Peyer's patch (tissue), 4 donors: ENCODE data around the gene SSNA1. TPM values are rescaled to one million over a fixed set of nuclear protein-coding genes. Genes with fewer than 3 reads are reported as not detected.

ENCODE experiments used
- DNase-seq, 3 donors: peaks; one replicate each; pipeline ENCODE4 v3.0.0-alpha.2; 2017 to 2019
- H3K27ac ChIP-seq, 4 donors: fragments of 200-600 bp; sonication (generic); one replicate each; pipeline ENCODE4 v1.5.1; 2016 to 2019
- H3K27me3 ChIP-seq, 2 donors: fragments of 200-600 bp; sonication (generic); one replicate each; pipeline ENCODE4 v1.5.1; 2019
- H3K36me3 ChIP-seq, 3 donors: fragments of 200-600 bp; sonication (generic); one replicate each; pipeline ENCODE4 v1.5.1; 2016 to 2019
- H3K4me1 ChIP-seq, 4 donors: fragments of 200-600 bp; sonication (generic); one replicate each; pipeline ENCODE4 v1.5.1; 2016 to 2019
- H3K4me3 ChIP-seq, 4 donors: fragments of 200-600 bp; sonication (generic); 1 replicate in 3 of 4; 2 replicates in 1 of 4; pipeline ENCODE4 v1.5.1; 2016 to 2019; ENCODE audit warnings: mild to moderate bottlenecking in 1 of 4
- H3K9me3 ChIP-seq, 4 donors: fragments of 200-600 bp; sonication (generic); one replicate each; pipeline ENCODE4 v1.5.1; 2016 to 2019; ENCODE audit warnings: mild to moderate bottlenecking in 1 of 4
- POLR2A ChIP-seq, 2 donors: fragments of 450-650 bp; IDR thresholded peaks; one replicate each; pipeline ENCODE4 v1.5.1; 2017; ENCODE audit warnings: antibody characterized with exemption in 2 of 2, mild to moderate bottlenecking in 2 of 2, moderate library complexity in 2 of 2
- total RNA-seq, 4 donors: library from RNA; depleted of rRNA; stranded (reverse); fragments of >200 nt; gene quantifications; one replicate each; pipeline ENCODE4 v1.1.0, GENCODE V29; 2016
- TF ChIP-seq, protein P1 (sequence below), 6 experiments: fragments of 450-650 bp in 4 of 6; fragments of 200-600 bp in 2 of 6; sonication (generic) in 1 of 6; IDR thresholded peaks; one replicate each; pipeline ENCODE4 v1.5.1; 2017 to 2019; ENCODE audit warnings: antibody characterized with exemption in 6 of 6, mild to moderate bottlenecking in 3 of 6, moderate library complexity in 1 of 6

SSNA1 gene
- total RNA-seq, 4 donors from 2014 or later, result 58.6 to 82.0 (median 71.6) TPM

DNA sequence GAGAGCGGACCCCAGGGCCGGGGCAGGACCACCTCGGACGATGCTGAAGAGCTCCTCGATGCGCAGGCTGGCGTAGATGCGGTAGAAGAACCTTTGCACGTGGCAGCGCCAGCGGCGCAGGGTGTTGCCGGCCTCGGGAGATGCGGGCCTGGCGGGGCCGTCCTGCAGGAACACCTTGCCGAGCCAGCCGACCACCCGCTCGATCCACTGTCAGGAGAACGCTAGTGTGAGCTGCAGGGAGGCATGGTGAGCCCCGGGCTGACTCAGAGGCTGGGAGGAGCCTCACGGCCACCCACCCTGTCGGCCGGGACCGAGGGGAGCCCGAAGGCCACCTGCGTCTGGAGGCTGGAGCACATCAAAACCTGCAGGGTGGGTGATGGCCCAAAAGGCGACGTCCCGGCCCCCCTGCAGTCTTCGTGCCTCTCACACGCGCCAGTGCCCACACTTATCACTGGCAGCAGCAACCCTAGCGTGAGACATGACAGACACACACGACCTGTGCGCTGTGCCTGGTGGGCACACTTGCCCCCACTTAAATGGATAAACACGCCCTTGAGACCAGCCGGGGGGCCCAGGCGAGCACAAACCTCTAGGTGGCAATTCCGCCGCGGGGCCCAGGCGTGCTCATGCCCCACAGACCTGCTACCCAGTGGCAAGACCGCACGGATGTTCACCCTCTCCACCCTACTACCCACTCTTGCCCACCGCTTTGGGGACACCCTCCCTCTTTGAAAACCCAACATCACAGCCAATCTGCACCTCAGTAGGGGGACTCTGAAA is 3.4 kb upstream of the SSNA1 start:
- Histone ChIP-seq H3K4me3 (no peak overlapping the region), H3K27me3 (no peaks in the 10 kb centered on the region), H3K36me3 (peaks cover 0 to 66% (median 0%) of the 10 kb centered on the region in 3 donors), H3K9me3 (no peaks in the 10 kb centered on the region), H3K4me1 (peaks cover 7 to 34% (median 25%) of the 10 kb centered on the region in 4 donors), H3K27ac (no peak overlapping the region)
- TF ChIP-seq POLR2A (IDR thresholded peaks at IDR 0.05), result no peak
- TF ChIP-seq, protein P1, sequence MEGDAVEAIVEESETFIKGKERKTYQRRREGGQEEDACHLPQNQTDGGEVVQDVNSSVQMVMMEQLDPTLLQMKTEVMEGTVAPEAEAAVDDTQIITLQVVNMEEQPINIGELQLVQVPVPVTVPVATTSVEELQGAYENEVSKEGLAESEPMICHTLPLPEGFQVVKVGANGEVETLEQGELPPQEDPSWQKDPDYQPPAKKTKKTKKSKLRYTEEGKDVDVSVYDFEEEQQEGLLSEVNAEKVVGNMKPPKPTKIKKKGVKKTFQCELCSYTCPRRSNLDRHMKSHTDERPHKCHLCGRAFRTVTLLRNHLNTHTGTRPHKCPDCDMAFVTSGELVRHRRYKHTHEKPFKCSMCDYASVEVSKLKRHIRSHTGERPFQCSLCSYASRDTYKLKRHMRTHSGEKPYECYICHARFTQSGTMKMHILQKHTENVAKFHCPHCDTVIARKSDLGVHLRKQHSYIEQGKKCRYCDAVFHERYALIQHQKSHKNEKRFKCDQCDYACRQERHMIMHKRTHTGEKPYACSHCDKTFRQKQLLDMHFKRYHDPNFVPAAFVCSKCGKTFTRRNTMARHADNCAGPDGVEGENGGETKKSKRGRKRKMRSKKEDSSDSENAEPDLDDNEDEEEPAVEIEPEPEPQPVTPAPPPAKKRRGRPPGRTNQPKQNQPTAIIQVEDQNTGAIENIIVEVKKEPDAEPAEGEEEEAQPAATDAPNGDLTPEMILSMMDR (IDR thresholded peaks at IDR 0.05), result no peak
- no peak for DNase-seq

DNA sequence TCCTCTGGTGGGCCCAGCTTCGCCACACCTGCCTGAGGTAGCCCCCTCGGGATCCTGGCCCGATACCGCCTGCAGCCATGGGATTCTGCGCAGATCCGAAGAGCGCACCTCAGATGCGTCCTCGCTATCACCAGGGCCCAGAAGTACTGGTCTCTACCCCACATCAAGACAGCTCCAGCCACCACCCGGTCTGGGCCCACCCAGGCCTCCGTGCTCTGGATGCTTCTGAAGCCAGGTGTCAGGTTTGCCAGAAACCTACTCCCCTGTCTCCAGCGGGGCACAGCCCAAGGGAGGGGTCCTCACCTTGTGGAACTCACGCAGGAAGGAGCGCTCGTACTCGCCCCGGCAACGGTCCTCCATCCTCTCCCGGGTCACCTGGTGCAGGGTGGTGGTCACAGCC is 2.6 kb upstream of the SSNA1 start:
- TF ChIP-seq POLR2A (IDR thresholded peaks at IDR 0.05), result no peak
- TF ChIP-seq, protein P1 (IDR thresholded peaks at IDR 0.05), result no peak
- no peak for DNase-seq
- no peaks in the 10 kb centered on the region for H3K27me3 ChIP-seq
- no peak overlapping the region for H3K4me3 ChIP-seq
- H3K27ac ChIP-seq, result no peak overlapping the region
- H3K9me3 ChIP-seq, result no peaks in the 10 kb centered on the region
- peaks cover 12 to 42% (median 26%) of the 10 kb centered on the region in 4 donors for H3K4me1 ChIP-seq
- H3K36me3 ChIP-seq, result peaks cover 0 to 65% (median 0%) of the 10 kb centered on the region in 3 donors

DNA sequence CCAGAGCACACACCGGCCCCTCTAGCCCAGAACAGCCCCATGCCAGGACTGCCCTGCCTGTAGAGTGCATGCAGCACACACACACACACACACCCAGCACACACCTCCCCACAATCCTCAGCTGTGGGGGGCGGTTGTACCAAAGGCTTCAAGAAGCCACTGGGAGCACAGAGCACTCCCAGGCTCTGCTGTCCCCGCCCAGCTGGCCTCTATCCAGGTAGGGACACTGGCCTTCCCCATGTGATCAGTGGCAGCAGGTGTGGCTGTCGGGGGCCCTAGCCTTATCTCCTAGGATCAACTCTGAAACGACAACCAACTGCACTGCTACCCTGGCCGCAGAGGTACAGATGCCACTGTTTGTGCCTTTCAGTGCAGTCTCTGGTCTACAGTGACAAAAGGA is 2.1 kb upstream of the SSNA1 start:
- Histone ChIP-seq H3K27me3 (no peaks in the 10 kb centered on the region), H3K4me1 (peaks cover 12 to 46% (median 26%) of the 10 kb centered on the region in 4 donors), H3K4me3 (peak overlapping the region in 1 of 4 donors; percentile 79), H3K27ac (no peak overlapping the region), H3K36me3 (peaks cover 0 to 65% (median 0%) of the 10 kb centered on the region in 3 donors), H3K9me3 (no peaks in the 10 kb centered on the region)
- TF ChIP-seq, protein P1 (IDR thresholded peaks at IDR 0.05), result no peak
- no peak for TF ChIP-seq POLR2A (IDR thresholded peaks at IDR 0.05)
- DNase-seq, result no peak

DNA sequence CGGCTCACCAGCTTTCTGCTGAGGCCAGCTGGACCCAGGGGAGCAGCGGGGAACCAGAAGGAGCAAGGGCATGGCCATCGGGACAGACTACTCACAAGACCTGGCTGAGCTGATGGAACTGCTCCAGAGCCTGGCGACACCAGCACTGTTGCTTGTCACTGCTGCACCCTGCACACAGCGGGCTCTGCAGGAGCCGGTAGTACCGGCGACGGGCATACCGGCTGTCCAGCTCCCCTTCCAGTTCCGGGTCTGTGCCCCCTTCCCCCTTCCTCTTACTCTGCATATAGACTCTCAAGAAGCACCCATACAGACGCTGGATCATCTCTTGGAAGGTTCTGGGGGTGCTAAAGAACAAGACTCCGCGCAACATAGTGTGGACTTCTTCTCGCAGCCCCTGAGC is 1.1 kb upstream of the SSNA1 start:
- peak overlapping the region; percentile 68 to 100 (median 88) for H3K4me3 ChIP-seq
- H3K27me3 ChIP-seq, result no peaks in the 10 kb centered on the region
- no peak overlapping the region for H3K27ac ChIP-seq
- H3K9me3 ChIP-seq, result no peaks in the 10 kb centered on the region
- no peak for DNase-seq
- H3K4me1 ChIP-seq, result peaks cover 12 to 52% (median 26%) of the 10 kb centered on the region in 4 donors
- H3K36me3 ChIP-seq, result peaks cover 0 to 65% (median 0%) of the 10 kb centered on the region in 3 donors
- TF ChIP-seq POLR2A (IDR thresholded peaks at IDR 0.05), result no peak
- TF ChIP-seq, protein P1 (IDR thresholded peaks at IDR 0.05), result no peak

DNA sequence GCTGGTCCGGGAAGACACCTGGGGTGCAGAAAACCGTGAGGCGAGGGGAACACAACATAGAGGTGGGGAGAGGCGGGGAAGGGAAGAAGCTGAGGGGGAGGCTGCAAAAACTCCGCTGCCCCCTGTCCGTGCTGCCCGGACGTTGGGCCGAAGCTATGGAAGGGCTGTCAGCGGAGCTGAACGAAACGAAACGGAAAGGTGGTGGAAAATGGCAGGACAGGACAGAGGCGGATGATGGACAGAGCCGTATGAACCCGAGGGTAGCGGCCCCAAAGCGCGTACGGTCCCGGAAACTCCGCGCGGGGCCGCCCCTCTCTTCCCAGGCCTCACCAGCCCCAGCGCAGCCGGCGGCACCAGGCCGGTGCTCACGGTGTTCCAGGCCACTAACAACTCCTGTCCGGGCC is 388 bp upstream of the SSNA1 start:
- DNase-seq, result no peak
- Histone ChIP-seq H3K27ac (peak overlapping the region; percentile 94 to 100 (median 97)), H3K4me3 (peak overlapping the region; percentile 68 to 100 (median 88)), H3K4me1 (peaks cover 12 to 56% (median 26%) of the 10 kb centered on the region in 4 donors), H3K9me3 (no peaks in the 10 kb centered on the region), H3K36me3 (peaks cover 0 to 65% (median 0%) of the 10 kb centered on the region in 3 donors), H3K27me3 (no peaks in the 10 kb centered on the region)
- TF ChIP-seq, protein P1 (IDR thresholded peaks at IDR 0.05), result no peak
- no peak for TF ChIP-seq POLR2A (IDR thresholded peaks at IDR 0.05)
